Gastrocnemius medialis (tissue), 4 donors: ENCODE results near the gene CEP112.

Source experiments
- CTCF ChIP-seq, 5 experiments: fragments of 450-650 bp in 3 of 5; fragments of 200-600 bp in 2 of 5; sonication (generic) in 2 of 5; IDR thresholded peaks in 4 of 5; conservative IDR thresholded peaks in 1 of 5; 1 replicate in 4 of 5; 2 replicates in 1 of 5; pipeline ENCODE4 v1.5.1; 2016 to 2019; ENCODE audit warnings: antibody characterized with exemption in 5 of 5, mild to moderate bottlenecking in 3 of 5, moderate library complexity in 3 of 5
- POLR2A ChIP-seq, 2 donors: fragments of 450-650 bp; IDR thresholded peaks; one replicate each; pipeline ENCODE4 v1.6.1; 2017; ENCODE audit warnings: antibody characterized with exemption in 2 of 2, mild to moderate bottlenecking in 2 of 2, moderate library complexity in 2 of 2

- TF ChIP-seq CTCF (IDR thresholded peaks at IDR 0.05 in 4 of 5, conservative IDR thresholded peaks at IDR 0.05 in 1 of 5) (no peak), POLR2A (IDR thresholded peaks at IDR 0.05) (no peak)
Observed at GRCh38 chr17:65697661-65698060, 494.3 kb downstream of the CEP112 start.
